LNCAP (cell line): ENCODE measurements around the gene CEND1.

Experiments used
- CTCF ChIP-seq: fragments of 450-650 bp; IDR thresholded peaks from 2 replicates; pipeline ENCODE4 v1.5.1; 2017; ENCODE audit warnings: mild to moderate bottlenecking

The CEND1 gene

GRCh38 chr11:767238-767637 lies 22.7 kb downstream of the CEND1 start:
- no peak for TF ChIP-seq CTCF

GRCh38 chr11:766936-767210 lies 23.0 kb downstream of the CEND1 start:
- TF ChIP-seq CTCF, result no peak

- no peak for TF ChIP-seq CTCF
Measured at GRCh38 chr11:766106-766935, 23.6 kb downstream of the CEND1 start.

GRCh38 chr11:765802-766091 lies 24.1 kb downstream of the CEND1 start:
- TF ChIP-seq CTCF, result no peak

- TF ChIP-seq CTCF, result peak; percentile 58
Measured at GRCh38 chr11:765025-765801, 24.7 kb downstream of the CEND1 start.

- no peak for TF ChIP-seq CTCF
Measured at GRCh38 chr11:764322-765024, 25.4 kb downstream of the CEND1 start.

- no peak for TF ChIP-seq CTCF
Measured at GRCh38 chr11:763549-764321, 26.2 kb downstream of the CEND1 start.
